Endothelial cell of umbilical vein (primary cell): Measurements from ENCODE around the gene DCUN1D4. TPM values are rescaled to one million over a fixed set of nuclear protein-coding genes. Genes with fewer than 3 reads are reported as not detected.

Source experiments
- BruUV-seq: library from RNA; stranded (reverse); fragments of 400-500 nt; replicated peaks from 2 replicates; lab custom pipeline; 2021; lab: Mats Ljungman, UMichigan
- CTCF ChIA-PET: fragments of 300-600, 350-600 bp; sonication (Branson Sonifier 250); formaldehyde crosslinking; loops from one replicate; lab custom pipeline; 2021; ENCODE audit warnings: antibody characterized with exemption, inconsistent platforms; lab: Charles Lee
- POLR2A ChIA-PET: fragments of 300-600, 350-600 bp; sonication (Branson Sonifier 250); formaldehyde crosslinking; loops from one replicate; lab custom pipeline; 2021; ENCODE audit warnings: antibody characterized with exemption, inconsistent platforms; lab: Charles Lee
- DNase-seq: peaks from one replicate; pipeline ENCODE4 v3.0.0-alpha.2; 2011; ENCODE audit warnings: low read depth, low spot score
- FAIRE-seq: peaks from 2 replicates; lab custom pipeline; 2011; peaks lifted over from hg19 to GRCh38; lab: Jason Lieb, UNC
- H2AFZ ChIP-seq: 2 replicates; pipeline ENCODE4 v1.6.0; 2012; ENCODE audit warnings: low read depth, low read length, control low read depth, inconsistent platforms
- H3K27ac ChIP-seq: 2 replicates; pipeline ENCODE4 v1.5.1; 2011; ENCODE audit warnings: low read depth, mild to moderate bottlenecking, control low read depth, low read length, moderate library complexity; ENCODE audit not compliant: insufficient read depth
- H3K27me3 ChIP-seq, 2 experiments: 2 replicates each; pipeline versions ENCODE4 v1.6.0 to v1.6.1; 2011; ENCODE audit warnings: low read length in 2 of 2, mixed read lengths in 1 of 2; ENCODE audit not compliant: control insufficient read depth in 2 of 2, insufficient read depth in 2 of 2
- H3K36me3 ChIP-seq, 2 experiments: 2 replicates in 1 of 2; 3 replicates in 1 of 2; pipeline ENCODE4 v1.5.1; 2011; ENCODE audit warnings: low read length in 2 of 2, mild to moderate bottlenecking in 1 of 2, moderate library complexity in 1 of 2; ENCODE audit not compliant: control insufficient read depth in 2 of 2, insufficient read depth in 2 of 2; ENCODE audit errors: extremely low read depth in 1 of 2
- H3K4me1 ChIP-seq: 3 replicates; pipeline ENCODE4 v1.5.1; 2011; ENCODE audit warnings: mild to moderate bottlenecking, low read length; ENCODE audit not compliant: control insufficient read depth, insufficient read depth; ENCODE audit errors: extremely low read depth
- H3K4me2 ChIP-seq: 2 replicates; pipeline ENCODE4 v1.6.1; 2011; ENCODE audit warnings: low read length, control low read depth, mixed read lengths; ENCODE audit not compliant: insufficient read depth
- H3K4me3 ChIP-seq, 3 experiments: fragments of 200-600 bp in 1 of 3; sonication (generic), shearing (Covaris generic) in 1 of 3; replicated peaks in 1 of 3; 2 replicates each; pipeline ENCODE4 v1.5.1; 2011 to 2016; ENCODE audit warnings: control low read depth in 3 of 3, low read length in 3 of 3, mild to moderate bottlenecking in 2 of 3, inconsistent platforms in 1 of 3, low read depth in 1 of 3, moderate library complexity in 1 of 3; ENCODE audit not compliant: insufficient read depth in 1 of 3
- H3K79me2 ChIP-seq: 2 replicates; pipeline ENCODE4 v1.6.0; 2012; ENCODE audit warnings: low read length, inconsistent platforms; ENCODE audit not compliant: control insufficient read depth, insufficient read depth
- H3K9ac ChIP-seq: replicated peaks from 2 replicates; pipeline ENCODE3; 2011; ENCODE audit warnings: low read length, control low read depth; ENCODE audit not compliant: insufficient read depth; ENCODE audit errors: extremely low read depth
- H3K9me1 ChIP-seq: replicated peaks from 3 replicates; pipeline ENCODE4 v1.6.0; 2011; ENCODE audit warnings: mild to moderate bottlenecking, low read length; ENCODE audit not compliant: control insufficient read depth, insufficient read depth; ENCODE audit errors: extremely low read depth
- H3K9me3 ChIP-seq: replicated peaks from 2 replicates; pipeline ENCODE4 v1.5.1; 2012; ENCODE audit warnings: low read length, inconsistent platforms; ENCODE audit not compliant: control insufficient read depth, insufficient read depth
- H4K20me1 ChIP-seq: replicated peaks from 2 replicates; pipeline ENCODE3; 2011; ENCODE audit warnings: mild to moderate bottlenecking, low read length; ENCODE audit not compliant: control insufficient read depth, insufficient read depth; ENCODE audit errors: extremely low read depth
- EZH2 ChIP-seq: IDR thresholded peaks from 2 replicates; pipeline ENCODE4 v1.6.1; 2012; ENCODE audit warnings: borderline replicate concordance, low read depth, mild to moderate bottlenecking, moderate library complexity, low read length, inconsistent platforms; ENCODE audit not compliant: severe bottlenecking
- GATA2 ChIP-seq: IDR thresholded peaks from 2 replicates; pipeline ENCODE4 v1.7.0; 2011; ENCODE audit warnings: low read depth, mild to moderate bottlenecking, moderate library complexity, mixed read lengths, low read length; ENCODE audit not compliant: insufficient read length, insufficient read depth
- JUN ChIP-seq: IDR thresholded peaks from 2 replicates; pipeline ENCODE4 v1.6.1; 2011; ENCODE audit warnings: borderline replicate concordance, low read depth; ENCODE audit not compliant: insufficient read length, insufficient read depth
- MAX ChIP-seq: IDR thresholded peaks from 2 replicates; pipeline ENCODE4 v1.6.1; 2011; ENCODE audit not compliant: insufficient read depth, insufficient read length
- MYC ChIP-seq: IDR thresholded peaks from one replicate; pipeline ENCODE4 v1.6.1; 2011; ENCODE audit warnings: mild to moderate bottlenecking, low read depth, low read length
- POLR2A ChIP-seq: IDR thresholded peaks from 2 replicates; pipeline ENCODE4 v1.6.1; 2012; ENCODE audit warnings: low read depth, mild to moderate bottlenecking, control low read depth, low read length
- POLR2AphosphoS5 ChIP-seq: IDR thresholded peaks from 2 replicates; pipeline ENCODE4 v1.6.1; 2012; ENCODE audit warnings: low read depth, mild to moderate bottlenecking, control low read depth, low read length, moderate library complexity; ENCODE audit not compliant: insufficient read depth
- dilution Hi-C: fragments of 300-500 bp; cut with MboI; formaldehyde crosslinking; loops from one replicate; pipeline ENCODE4 v1.15.0; 2019; ENCODE audit warnings: low sequenced_read_pairs; ENCODE audit not compliant: extremely low pct_ligation_motif_present
- intact Hi-C: fragments of 100-400 bp; cut with micrococcal nuclease; formaldehyde crosslinking; loops from one replicate; pipeline ENCODE4 v1.10.0; 2022
- polyA plus RNA-seq, 4 experiments: library from polyadenylated mRNA; depleted of rRNA in 3 of 4; stranded (reverse) in 3 of 4; unstranded in 1 of 4; fragments of >200 nt; gene quantifications; 2 replicates each; pipeline versions ENCODE4 v1.2.1 to v1.2.3, GENCODE V29; 2011 to 2012; ENCODE audit warnings: missing spikeins in 1 of 4
- total RNA-seq: library from RNA; stranded (reverse); gene quantifications from 2 replicates; pipeline ENCODE4 v1.2.3, GENCODE V29; 2021
- TF ChIP-seq, protein P1 (sequence below), 2 donors: IDR thresholded peaks; 1 replicate in 1 of 2; 2 replicates in 1 of 2; pipeline ENCODE4 v1.5.1; 2011; ENCODE audit warnings: low read length in 2 of 2, mild to moderate bottlenecking in 2 of 2, moderate library complexity in 2 of 2, control low read depth in 1 of 2, inconsistent platforms in 1 of 2, low read depth in 1 of 2; ENCODE audit not compliant: insufficient read depth in 1 of 2; ENCODE audit errors: extremely low read depth in 1 of 2

Gene DCUN1D4
- total and polyA plus RNA-seq, 2 donors (not counting 3 experiments of a cell fraction or from before 2014, with no cell fraction given) = 24.8 to 50.6 TPM

- no TSS peak for BruUV-seq
- H3K79me2 ChIP-seq = no peaks in the 10 kb centered on the region
- no peaks in the 10 kb centered on the region for H3K4me1 ChIP-seq
- no peaks in the 10 kb centered on the region for H4K20me1 ChIP-seq
- no peaks in the 10 kb centered on the region for H3K9me1 ChIP-seq
- intact Hi-C loops = no loop called here
- DNase-seq (no peak), FAIRE-seq (no peak)
- no peak overlapping the region for H3K9ac ChIP-seq
- H3K9me3 ChIP-seq = no peaks in the 10 kb centered on the region
- H3K27ac ChIP-seq = no peak overlapping the region
- H3K4me2 ChIP-seq = no peak overlapping the region
- H3K36me3 ChIP-seq = no peaks in the 10 kb centered on the region
- CTCF ChIA-PET = interaction anchor here (1.5 kb wide), 1 partner anchor 65 kb away, joined by 3 read pairs; no protein-coding TSS in a partner anchor
- dilution Hi-C loops = no loop called here
- H2AFZ ChIP-seq = no peak overlapping the region
- no peak overlapping the region for H3K4me3 ChIP-seq
- POLR2A ChIA-PET = no interaction called here
- TF ChIP-seq POLR2AphosphoS5 = no peak
- TF ChIP-seq, protein P1, sequence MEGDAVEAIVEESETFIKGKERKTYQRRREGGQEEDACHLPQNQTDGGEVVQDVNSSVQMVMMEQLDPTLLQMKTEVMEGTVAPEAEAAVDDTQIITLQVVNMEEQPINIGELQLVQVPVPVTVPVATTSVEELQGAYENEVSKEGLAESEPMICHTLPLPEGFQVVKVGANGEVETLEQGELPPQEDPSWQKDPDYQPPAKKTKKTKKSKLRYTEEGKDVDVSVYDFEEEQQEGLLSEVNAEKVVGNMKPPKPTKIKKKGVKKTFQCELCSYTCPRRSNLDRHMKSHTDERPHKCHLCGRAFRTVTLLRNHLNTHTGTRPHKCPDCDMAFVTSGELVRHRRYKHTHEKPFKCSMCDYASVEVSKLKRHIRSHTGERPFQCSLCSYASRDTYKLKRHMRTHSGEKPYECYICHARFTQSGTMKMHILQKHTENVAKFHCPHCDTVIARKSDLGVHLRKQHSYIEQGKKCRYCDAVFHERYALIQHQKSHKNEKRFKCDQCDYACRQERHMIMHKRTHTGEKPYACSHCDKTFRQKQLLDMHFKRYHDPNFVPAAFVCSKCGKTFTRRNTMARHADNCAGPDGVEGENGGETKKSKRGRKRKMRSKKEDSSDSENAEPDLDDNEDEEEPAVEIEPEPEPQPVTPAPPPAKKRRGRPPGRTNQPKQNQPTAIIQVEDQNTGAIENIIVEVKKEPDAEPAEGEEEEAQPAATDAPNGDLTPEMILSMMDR (IDR thresholded peaks at IDR 0.05; ENCODE audit: extremely low read depth in 1 of 2, insufficient read depth in 1 of 2, low read depth in 1 of 2, low read length in 2 of 2) = no peak
- TF ChIP-seq GATA2 = no peak
- TF ChIP-seq MYC = no peak
- TF ChIP-seq POLR2A = no peak
- TF ChIP-seq EZH2 = no peak
- TF ChIP-seq JUN = no peak
- TF ChIP-seq MAX = no peak
- H3K27me3 ChIP-seq = peaks cover 10% of the 10 kb centered on the region in 2 experiments
Observed at GRCh38 chr4:51830156-51830720, 12.7 kb upstream of the DCUN1D4 start.
